Measurements from ENCODE around the gene ZNF629.

ZNF629 gene

DNA sequence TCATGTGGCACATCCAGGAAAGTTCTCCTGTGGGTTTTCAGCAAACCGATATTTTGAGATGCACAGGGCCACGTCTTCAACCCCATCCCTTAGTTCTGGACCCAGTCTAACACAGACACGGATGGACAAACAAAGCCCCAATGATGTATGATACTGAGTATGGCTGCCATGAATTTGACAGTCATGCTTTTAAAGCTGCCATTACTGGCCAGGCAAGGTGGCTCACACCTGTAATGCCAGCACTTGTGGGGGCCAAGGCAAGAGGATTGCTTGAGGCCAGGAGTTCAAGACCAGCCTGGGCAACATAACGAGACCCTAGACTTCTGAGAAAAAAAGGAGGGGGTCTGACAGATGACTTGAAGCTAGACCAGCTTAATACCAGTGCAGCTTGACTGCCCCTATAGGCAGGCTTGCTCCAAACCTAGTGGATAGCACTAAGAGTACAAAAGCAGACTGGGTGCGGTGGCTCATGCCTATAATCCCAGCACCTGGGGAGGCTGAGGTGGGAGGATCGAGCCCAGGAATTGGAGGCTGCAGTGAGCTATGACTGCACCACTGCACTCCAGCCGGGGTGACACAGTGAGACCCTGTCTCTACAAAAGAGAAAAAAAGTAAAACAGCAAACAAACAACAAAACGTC, 10.8 kb upstream of the ZNF629 start:
- no peak for DNase-seq (ENCODE audit: low read depth)
- H3K4me3 ChIP-seq (ENCODE audit: low read length), result no peak overlapping the region
- TF ChIP-seq, protein P1, sequence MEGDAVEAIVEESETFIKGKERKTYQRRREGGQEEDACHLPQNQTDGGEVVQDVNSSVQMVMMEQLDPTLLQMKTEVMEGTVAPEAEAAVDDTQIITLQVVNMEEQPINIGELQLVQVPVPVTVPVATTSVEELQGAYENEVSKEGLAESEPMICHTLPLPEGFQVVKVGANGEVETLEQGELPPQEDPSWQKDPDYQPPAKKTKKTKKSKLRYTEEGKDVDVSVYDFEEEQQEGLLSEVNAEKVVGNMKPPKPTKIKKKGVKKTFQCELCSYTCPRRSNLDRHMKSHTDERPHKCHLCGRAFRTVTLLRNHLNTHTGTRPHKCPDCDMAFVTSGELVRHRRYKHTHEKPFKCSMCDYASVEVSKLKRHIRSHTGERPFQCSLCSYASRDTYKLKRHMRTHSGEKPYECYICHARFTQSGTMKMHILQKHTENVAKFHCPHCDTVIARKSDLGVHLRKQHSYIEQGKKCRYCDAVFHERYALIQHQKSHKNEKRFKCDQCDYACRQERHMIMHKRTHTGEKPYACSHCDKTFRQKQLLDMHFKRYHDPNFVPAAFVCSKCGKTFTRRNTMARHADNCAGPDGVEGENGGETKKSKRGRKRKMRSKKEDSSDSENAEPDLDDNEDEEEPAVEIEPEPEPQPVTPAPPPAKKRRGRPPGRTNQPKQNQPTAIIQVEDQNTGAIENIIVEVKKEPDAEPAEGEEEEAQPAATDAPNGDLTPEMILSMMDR (IDR thresholded peaks at IDR 0.05; ENCODE audit: insufficient read depth, low read depth, low read length, missing control alignments), result no peak

DNA sequence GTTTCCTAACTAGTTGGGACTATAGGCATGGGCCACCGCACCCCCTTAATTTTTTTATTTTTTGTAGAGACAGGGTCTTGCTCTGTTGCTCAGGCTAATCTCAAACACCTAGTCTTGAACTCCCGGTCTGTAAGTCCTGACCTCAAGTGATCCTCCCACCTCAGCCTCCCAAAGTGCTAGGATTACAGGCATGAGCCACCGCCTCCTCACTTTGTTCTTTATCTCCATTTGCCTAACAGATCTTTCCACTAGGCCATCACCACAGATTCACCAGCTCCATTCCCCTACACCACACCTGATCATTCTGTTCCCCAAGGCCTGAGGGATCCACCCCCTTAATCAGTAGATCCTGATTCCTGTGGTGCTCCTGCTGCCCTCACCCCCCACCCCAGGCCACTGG, 7.6 kb upstream of the ZNF629 start:
- TF ChIP-seq, protein P1 (IDR thresholded peaks at IDR 0.05; ENCODE audit: insufficient read depth, low read depth, low read length, missing control alignments), result no peak
- no peak overlapping the region for H3K4me3 ChIP-seq (ENCODE audit: low read length)
- no peak for DNase-seq (ENCODE audit: low read depth)

DNA sequence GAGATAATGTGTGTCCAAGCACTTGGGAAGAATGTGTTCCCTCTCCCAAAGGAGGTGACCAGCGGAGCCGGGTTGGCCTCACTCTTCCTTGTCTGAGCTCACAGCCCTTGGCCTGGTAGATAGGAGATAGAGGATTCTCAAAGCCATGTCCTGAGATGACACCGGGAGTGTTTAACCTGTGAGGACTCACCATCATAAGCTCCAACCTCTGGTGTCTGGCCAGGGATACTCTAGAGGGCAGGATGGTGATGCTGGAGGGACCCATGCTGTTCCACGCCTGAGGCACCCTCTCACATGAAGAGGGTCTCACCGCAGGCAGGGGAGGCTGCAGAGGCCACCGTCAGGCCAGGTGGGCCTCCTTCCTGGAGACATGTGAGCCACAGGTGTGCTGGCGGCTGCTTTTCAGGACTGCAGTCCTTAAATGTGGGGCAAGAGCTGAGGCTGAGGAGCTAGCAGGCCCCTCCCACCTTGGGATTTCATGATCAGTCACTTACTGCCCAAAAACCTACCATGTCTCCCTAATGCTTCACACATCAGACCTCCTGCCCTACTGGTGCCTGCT, 6.6 kb upstream of the ZNF629 start:
- no peak overlapping the region for H3K4me3 ChIP-seq (ENCODE audit: low read length)
- TF ChIP-seq, protein P1 (IDR thresholded peaks at IDR 0.05; ENCODE audit: insufficient read depth, low read depth, low read length, missing control alignments), result no peak
- no peak for DNase-seq (ENCODE audit: low read depth)

DNA sequence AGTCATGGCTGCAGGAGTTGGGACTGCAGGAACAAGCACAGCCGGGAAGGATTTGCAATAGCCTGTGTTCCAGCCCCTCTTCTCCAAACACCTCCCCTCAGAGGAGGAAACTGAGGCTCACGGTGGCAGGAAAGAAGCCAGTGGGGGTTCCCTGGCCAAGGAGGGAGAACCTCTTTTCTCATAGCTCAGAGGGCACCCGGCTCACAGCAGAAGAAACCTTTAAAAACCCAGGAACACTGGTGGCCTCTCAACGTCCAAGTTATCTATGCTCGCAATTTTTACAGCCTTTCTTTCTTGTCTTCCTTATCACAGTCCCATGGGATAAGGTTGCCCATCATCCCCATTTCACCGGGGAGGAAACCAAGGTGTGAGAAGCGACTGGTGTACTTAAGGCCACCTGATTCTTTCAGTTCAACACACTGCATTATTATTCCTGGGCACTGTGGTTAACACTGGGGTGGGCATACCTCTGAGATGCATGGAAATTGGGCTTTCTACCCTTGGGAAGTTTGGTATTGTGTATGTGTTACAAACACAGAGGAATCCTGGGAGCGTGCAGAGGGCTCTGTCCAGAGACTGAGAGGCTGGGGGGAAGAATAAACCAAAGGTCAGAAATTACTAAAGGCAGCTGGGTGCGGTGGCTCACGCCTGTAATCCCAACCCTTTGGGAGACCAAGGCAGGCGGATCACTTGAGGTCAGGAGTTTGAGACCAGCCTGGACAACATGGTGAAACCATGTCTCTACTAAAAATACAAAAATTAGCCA, 791 bp upstream of the ZNF629 start:
- DNase-seq (ENCODE audit: low read depth), result no peak
- TF ChIP-seq, protein P1 (IDR thresholded peaks at IDR 0.05; ENCODE audit: insufficient read depth, low read depth, low read length, missing control alignments), result no peak
- peak overlapping the region; percentile 83 for H3K4me3 ChIP-seq (ENCODE audit: low read length)

DNA sequence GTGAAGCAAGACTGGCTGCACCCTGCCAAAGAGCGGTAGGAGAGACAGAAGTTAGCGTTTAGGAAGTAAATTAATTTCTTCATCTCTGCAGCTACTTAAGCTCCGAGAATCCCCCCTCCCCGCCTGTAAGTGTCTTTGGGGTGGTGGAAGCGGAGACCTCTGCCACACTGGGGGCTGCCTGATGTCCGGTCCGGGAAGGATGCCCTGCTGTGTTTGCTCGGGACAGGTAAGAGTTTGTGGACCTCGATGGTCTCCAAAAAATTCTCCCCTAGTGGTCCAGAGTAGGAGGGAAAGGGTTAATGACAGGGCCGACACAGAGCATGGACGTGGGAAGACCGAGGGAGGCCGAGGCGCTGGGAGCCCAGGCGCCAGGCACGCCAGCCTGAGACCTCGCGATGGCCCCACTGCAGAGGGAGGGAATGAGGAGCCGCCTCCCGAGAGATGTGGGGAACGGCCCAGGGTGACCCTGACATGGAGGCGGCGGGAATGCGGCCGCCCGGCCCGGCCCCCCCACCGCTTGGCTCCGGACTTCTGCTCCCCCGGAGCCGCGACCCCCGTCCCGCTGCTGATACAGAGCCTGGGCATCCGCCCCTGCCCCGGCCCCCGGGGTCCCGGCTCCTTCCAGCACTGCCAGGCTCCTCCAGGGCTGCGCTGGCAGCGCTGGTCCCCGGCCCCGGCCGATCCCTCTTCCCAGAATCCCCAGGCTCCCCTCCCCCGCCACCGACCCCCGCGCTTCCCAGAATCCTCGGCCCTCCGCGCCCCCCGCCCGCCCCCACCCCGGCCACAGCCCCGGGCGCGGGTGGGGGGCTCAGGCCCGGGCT, 680 bp downstream of the ZNF629 start:
- DNase-seq (ENCODE audit: low read depth), result peak; percentile 55
- TF ChIP-seq, protein P1 (IDR thresholded peaks at IDR 0.05; ENCODE audit: insufficient read depth, low read depth, low read length, missing control alignments), result no peak
- H3K4me3 ChIP-seq (ENCODE audit: low read length), result peak overlapping the region; percentile 83

DNA sequence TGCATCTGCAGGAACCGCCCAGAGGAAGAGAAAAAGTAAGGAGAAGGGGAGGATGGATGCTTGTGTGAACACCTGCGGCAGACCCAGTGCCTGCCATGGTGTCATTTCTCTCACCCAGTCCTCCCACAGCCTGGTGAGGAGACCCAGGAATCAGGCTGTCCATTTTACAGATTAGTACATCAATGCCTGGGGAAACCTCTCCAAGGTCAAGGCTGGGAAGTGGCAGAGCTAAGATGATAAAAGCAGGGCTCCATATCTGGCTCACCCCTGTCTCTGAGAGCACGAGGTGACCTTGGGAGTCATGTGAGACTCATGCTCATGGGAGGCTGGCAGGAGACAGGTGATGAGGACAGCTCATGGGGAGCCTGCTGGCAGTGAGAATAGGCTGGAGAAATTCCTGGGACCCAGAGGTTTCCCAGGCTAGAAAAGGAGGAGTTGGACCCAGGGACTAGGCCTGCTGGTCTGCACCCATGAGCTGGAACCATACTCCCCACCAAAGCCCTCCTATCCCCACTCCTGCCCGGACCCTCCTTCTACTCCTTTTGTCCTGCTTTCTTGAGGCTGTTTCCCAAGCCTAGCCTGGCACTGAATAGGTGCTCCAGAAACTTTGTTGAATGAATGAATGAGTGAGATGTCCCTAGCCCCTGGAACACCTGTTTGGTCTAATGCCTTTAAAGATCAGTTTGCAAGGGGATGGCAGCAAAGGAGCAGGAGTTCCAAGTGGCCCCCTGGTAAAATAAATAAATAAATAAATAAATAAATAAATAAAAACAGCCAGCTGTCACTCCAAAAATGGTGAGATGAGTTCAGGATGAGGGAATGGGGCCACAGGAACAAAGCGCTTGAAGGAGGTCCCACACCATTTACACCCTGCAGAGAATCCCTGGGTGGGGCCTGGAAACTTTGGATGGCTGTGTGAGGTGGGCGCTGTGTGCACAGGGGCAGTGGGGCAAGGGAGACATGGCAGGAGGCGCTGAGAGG, 1.6 kb downstream of the ZNF629 start:
- H3K4me3 ChIP-seq (ENCODE audit: low read length), result peak overlapping the region; percentile 83
- TF ChIP-seq, protein P1 (IDR thresholded peaks at IDR 0.05; ENCODE audit: insufficient read depth, low read depth, low read length, missing control alignments), result no peak
- no peak for DNase-seq (ENCODE audit: low read depth)

Data from epithelial cell of esophagus (primary cell).